DMS53 treated with DMSO at 0.1 percent for 48 hours (cell line): ENCODE results near the gene KRT40.

Experiments used
- DNase-seq: peaks from one replicate; lab custom pipeline; 2025; ENCODE audit not compliant: unreplicated experiment; lab: John Stamatoyannopoulos, UW

Gene KRT40

GRCh38 chr17:40953881-40954280 is 30.2 kb downstream of the KRT40 start:
- DNase-seq, result no peak

- no peak for DNase-seq
Observed at GRCh38 chr17:40952661-40953060, 31.5 kb downstream of the KRT40 start.

- DNase-seq, result no peak
Observed at GRCh38 chr17:40952154-40952553, 32.0 kb downstream of the KRT40 start.

GRCh38 chr17:40951011-40951622 is 33.0 kb downstream of the KRT40 start:
- DNase-seq, result no peak

GRCh38 chr17:40950176-40950575 is 34.0 kb downstream of the KRT40 start:
- DNase-seq, result no peak

GRCh38 chr17:40949418-40949817 is 34.7 kb downstream of the KRT40 start:
- DNase-seq, result no peak

GRCh38 chr17:40947929-40948328 is 36.2 kb downstream of the KRT40 start:
- DNase-seq, result no peak

- DNase-seq, result no peak
Observed at GRCh38 chr17:40945414-40945813, 38.7 kb downstream of the KRT40 start.

GRCh38 chr17:40944531-40944930 is 39.6 kb downstream of the KRT40 start:
- DNase-seq, result no peak

- no peak for DNase-seq
Observed at GRCh38 chr17:40942553-40942952, 41.6 kb downstream of the KRT40 start.

- no peak for DNase-seq
Observed at GRCh38 chr17:40940266-40940665, 43.9 kb downstream of the KRT40 start.

- no peak for DNase-seq
Observed at GRCh38 chr17:40938981-40939380, 45.1 kb downstream of the KRT40 start.

- no peak for DNase-seq
Observed at GRCh38 chr17:40937384-40937819, 46.7 kb downstream of the KRT40 start, which contains the start of gene KRT23. Gene KRT23 (minus strand): TSS chr17:40937646. CDS start chr17:40936603, 1,043 bp downstream.

GRCh38 chr17:40936976-40937375 is 47.1 kb downstream of the KRT40 start:
- DNase-seq, result no peak

GRCh38 chr17:40936437-40936971 is 47.6 kb downstream of the KRT40 start:
- no peak for DNase-seq

GRCh38 chr17:40935624-40936023 is 48.5 kb downstream of the KRT40 start:
- DNase-seq, result no peak

- no peak for DNase-seq
Observed at GRCh38 chr17:40932608-40933007, 51.5 kb downstream of the KRT40 start.

GRCh38 chr17:40931311-40931710 is 52.8 kb downstream of the KRT40 start:
- no peak for DNase-seq
